Measurements from ENCODE around the gene CUL4A.

CUL4A gene

GRCh38 chr13:113273321-113273720 is 63.9 kb downstream of the CUL4A start:
- H3K27ac Mint-ChIP-seq: peak overlapping the region; percentile 96
- DNase-seq: no peak
- H3K4me1 Mint-ChIP-seq: peaks cover 9% of the 10 kb centered on the region
- peaks cover 2% of the 10 kb centered on the region for H3K27me3 Mint-ChIP-seq (ENCODE audit: low read depth, poor library complexity)
- H3K9me3 Mint-ChIP-seq: no peaks in the 10 kb centered on the region
- TF ChIP-seq CTCF (IDR thresholded peaks at IDR 0.05): no peak
- H3K4me3 Mint-ChIP-seq: no peak overlapping the region
- H3K36me3 Mint-ChIP-seq (ENCODE audit: low read depth): peaks cover 6% of the 10 kb centered on the region

GRCh38 chr13:113273851-113274590 is 64.6 kb downstream of the CUL4A start:
- no peak for TF ChIP-seq CTCF (IDR thresholded peaks at IDR 0.05)
- H3K36me3 Mint-ChIP-seq (ENCODE audit: low read depth): no peaks in the 10 kb centered on the region
- no peak overlapping the region for H3K4me3 Mint-ChIP-seq
- peak overlapping the region; percentile 96 for H3K27ac Mint-ChIP-seq
- peaks cover 2% of the 10 kb centered on the region for H3K9me3 Mint-ChIP-seq
- no peak for DNase-seq
- H3K4me1 Mint-ChIP-seq: peaks cover 9% of the 10 kb centered on the region
- H3K27me3 Mint-ChIP-seq (ENCODE audit: low read depth, poor library complexity): peaks cover 3% of the 10 kb centered on the region

- Mint-ChIP-seq H3K27me3 (ENCODE audit: low read depth, poor library complexity) (peaks cover 5% of the 10 kb centered on the region), H3K9me3 (peaks cover 4% of the 10 kb centered on the region), H3K4me1 (peaks cover 9% of the 10 kb centered on the region), H3K36me3 (ENCODE audit: low read depth) (no peaks in the 10 kb centered on the region), H3K27ac (peak overlapping the region; percentile 20), H3K4me3 (no peak overlapping the region)
- DNase-seq: no peak
- no peak for TF ChIP-seq CTCF (IDR thresholded peaks at IDR 0.05)
Observed at GRCh38 chr13:113274721-113275120, 65.3 kb downstream of the CUL4A start.

GRCh38 chr13:113275387-113275786 is 66.0 kb downstream of the CUL4A start:
- H3K4me3 Mint-ChIP-seq: no peak overlapping the region
- H3K36me3 Mint-ChIP-seq (ENCODE audit: low read depth): no peaks in the 10 kb centered on the region
- DNase-seq: peak; percentile 33
- no peak overlapping the region for H3K27ac Mint-ChIP-seq
- peaks cover 4% of the 10 kb centered on the region for H3K9me3 Mint-ChIP-seq
- TF ChIP-seq CTCF (IDR thresholded peaks at IDR 0.05): peak; percentile 59
- H3K4me1 Mint-ChIP-seq: peaks cover 9% of the 10 kb centered on the region
- peaks cover 5% of the 10 kb centered on the region for H3K27me3 Mint-ChIP-seq (ENCODE audit: low read depth, poor library complexity)

GRCh38 chr13:113280126-113280525 is 70.7 kb downstream of the CUL4A start:
- TF ChIP-seq CTCF (IDR thresholded peaks at IDR 0.05): no peak
- Mint-ChIP-seq H3K4me3 (no peak overlapping the region), H3K27ac (no peak overlapping the region), H3K4me1 (peaks cover 3% of the 10 kb centered on the region), H3K27me3 (ENCODE audit: low read depth, poor library complexity) (peaks cover 21% of the 10 kb centered on the region), H3K9me3 (peaks cover 4% of the 10 kb centered on the region), H3K36me3 (ENCODE audit: low read depth) (no peaks in the 10 kb centered on the region)
- DNase-seq: no peak

GRCh38 chr13:113283904-113284303 is 74.5 kb downstream of the CUL4A start:
- no peak for DNase-seq
- H3K4me3 Mint-ChIP-seq: no peak overlapping the region
- no peak for TF ChIP-seq CTCF (IDR thresholded peaks at IDR 0.05)
- no peak overlapping the region for H3K27ac Mint-ChIP-seq
- H3K4me1 Mint-ChIP-seq: no peaks in the 10 kb centered on the region
- peaks cover 20% of the 10 kb centered on the region for H3K9me3 Mint-ChIP-seq
- H3K36me3 Mint-ChIP-seq (ENCODE audit: low read depth): no peaks in the 10 kb centered on the region
- peaks cover 24% of the 10 kb centered on the region for H3K27me3 Mint-ChIP-seq (ENCODE audit: low read depth, poor library complexity)

All from nephron progenitor cell (in vitro differentiated cells).